Ecto neural progenitor cell (in vitro differentiated cells): ENCODE results near the gene TAF1B.

Experiments used
- DNase-seq: peaks from one replicate; pipeline ENCODE4 v3.0.0-alpha.2; 2018; ENCODE audit warnings: low spot score

The TAF1B gene

DNA sequence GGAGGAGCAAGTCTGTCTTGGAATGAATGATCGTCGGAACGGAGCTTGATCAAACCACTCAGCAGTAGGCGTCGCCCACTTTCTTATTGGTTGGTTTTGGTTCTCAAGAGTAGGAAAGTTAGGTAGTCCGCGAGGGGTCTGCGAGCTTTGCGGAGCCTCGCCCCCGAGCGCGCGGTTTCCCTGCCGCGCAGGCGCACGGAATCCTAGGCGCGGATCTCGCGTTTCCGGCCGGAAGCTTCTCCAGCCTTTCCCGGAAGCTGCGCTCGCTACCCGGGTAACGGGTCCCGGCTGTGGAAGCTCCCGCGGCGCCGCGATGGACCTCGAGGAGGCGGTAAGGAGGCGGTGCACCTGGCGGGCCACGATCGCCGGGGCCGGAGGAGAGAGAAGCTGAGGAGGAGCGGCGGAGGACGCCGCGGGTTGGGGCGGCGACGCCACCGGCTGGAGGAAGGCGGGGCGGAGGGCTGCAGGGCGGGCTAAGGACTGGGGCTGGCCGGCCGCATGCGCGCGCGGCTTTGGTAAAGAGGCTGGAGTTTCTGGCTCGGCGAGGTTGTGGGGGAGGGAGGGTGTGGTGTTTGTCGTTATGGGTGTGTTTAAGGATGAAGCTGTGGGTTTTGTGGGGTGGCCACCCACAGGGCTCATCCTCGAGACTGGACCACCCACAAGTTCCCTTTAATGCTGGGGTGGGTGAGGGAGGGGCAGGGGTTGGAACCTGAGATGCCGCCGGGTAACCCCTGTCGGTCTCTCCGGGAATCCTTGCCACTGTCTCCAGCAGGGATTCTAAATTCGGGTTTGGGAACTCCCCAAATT is at the start of gene TAF1B:
TAF1B (plus strand) TSS at position 246 of the 807 bp plus-strand sequence; CDS start at position 314, 68 bp downstream.
- peak; percentile 97 for DNase-seq

DNA sequence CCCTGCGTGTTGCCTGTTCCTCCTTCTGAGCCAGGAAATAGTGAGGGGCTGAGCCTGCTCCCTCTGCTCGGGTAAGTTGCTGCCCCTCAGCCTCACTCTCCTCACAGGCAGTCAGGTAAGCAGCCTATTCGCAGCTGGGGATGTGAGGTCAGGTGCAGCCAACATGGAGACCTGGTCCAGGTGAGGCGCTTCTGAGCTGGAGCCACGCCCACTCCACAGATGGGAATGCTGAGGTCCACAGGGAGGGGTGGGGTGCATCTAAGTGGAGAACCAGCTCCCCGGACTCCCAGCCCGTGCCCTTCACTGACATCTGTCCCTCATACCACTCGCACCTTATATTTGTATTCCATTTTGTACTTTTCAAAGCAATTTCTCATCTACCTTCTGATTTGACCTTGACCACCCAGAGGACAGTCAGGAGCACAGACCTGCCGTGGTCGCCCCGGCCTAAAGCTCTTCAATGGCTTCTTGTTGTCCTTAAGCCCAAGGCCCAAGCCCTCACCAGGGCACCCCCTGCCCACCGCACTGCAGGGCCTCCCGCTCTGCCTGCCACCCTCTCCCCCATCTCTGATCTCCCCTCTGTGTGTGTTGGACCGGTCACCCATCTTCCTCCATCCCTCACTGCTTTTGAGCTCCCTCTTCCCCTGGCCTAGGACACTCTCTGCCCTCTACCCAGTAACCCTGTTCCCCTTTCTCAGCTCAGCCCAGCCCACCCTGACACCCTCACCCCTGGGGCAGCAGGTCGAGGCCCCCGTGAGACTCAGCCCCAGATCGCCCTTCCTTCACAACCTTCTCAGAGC is 49.2 kb upstream of the TAF1B start:
- no peak for DNase-seq

DNA sequence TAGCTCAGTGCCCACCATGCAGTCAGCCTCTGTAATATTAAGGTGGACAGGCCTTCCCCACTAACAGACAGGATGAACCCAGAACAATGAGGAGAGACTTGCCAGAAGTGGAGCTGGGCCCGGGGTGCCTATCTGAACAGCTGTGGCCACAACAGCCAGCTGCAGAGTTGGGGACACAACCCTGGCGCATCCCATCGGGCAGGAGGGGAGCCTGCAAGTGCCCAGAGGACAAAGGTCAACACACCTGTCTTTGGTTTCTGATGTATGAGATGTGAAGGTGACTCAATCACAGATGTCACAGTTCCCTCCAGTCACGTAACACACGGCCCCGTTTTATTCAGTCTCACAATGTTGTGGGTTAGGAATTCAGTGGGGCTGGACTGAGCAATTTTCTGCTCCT is 48.2 kb upstream of the TAF1B start:
- DNase-seq: no peak

GRCh38 chr2:9796056-9797010 is 46.9 kb upstream of the TAF1B start:
- peak; percentile 43 for DNase-seq

GRCh38 chr2:9797086-9797485 is 46.2 kb upstream of the TAF1B start:
- no peak for DNase-seq

DNA sequence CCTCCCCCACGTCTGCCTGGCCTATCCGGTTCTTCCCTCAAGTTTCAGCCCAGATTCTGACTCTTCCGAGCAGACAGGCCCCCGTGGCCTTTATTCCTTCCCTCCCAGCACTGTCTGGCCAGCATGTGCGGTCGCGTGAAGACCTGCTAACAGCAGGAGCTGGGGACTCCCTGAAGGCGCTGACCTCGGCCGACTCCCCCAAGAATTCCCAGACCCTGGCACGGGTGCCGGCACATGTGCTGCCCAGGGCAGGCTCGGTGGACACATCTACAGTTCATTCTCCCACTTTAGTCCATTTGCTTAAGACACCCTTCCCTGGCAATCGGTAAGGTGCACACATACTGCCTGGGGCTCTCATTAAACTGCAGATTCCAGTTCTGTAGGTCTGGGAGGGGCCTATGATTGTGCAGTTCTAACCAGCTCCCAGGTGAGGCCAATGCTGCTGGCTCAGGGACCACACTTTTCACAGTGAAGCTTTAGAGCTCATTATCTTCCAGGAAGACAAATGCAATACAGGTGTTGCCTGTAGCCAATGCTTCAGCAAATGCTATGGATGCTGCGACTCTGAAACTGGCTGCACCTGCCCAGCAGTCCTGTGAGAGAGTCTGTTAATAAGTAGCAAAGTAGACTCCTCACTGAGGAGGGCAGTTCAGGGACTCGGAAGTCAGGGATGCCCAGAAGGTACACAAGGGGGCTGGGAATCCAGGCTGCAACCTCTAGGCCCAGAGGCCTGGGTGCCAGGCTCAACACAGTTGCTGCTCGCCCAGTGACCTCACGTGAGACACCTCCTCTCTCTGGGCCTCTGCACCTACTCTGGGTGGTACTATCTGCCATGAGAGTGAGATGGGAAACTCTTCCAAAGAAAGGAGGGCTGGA is 45.4 kb upstream of the TAF1B start:
- DNase-seq: no peak

- DNase-seq: no peak
Measured at GRCh38 chr2:9799011-9799596, 44.2 kb upstream of the TAF1B start.

DNA sequence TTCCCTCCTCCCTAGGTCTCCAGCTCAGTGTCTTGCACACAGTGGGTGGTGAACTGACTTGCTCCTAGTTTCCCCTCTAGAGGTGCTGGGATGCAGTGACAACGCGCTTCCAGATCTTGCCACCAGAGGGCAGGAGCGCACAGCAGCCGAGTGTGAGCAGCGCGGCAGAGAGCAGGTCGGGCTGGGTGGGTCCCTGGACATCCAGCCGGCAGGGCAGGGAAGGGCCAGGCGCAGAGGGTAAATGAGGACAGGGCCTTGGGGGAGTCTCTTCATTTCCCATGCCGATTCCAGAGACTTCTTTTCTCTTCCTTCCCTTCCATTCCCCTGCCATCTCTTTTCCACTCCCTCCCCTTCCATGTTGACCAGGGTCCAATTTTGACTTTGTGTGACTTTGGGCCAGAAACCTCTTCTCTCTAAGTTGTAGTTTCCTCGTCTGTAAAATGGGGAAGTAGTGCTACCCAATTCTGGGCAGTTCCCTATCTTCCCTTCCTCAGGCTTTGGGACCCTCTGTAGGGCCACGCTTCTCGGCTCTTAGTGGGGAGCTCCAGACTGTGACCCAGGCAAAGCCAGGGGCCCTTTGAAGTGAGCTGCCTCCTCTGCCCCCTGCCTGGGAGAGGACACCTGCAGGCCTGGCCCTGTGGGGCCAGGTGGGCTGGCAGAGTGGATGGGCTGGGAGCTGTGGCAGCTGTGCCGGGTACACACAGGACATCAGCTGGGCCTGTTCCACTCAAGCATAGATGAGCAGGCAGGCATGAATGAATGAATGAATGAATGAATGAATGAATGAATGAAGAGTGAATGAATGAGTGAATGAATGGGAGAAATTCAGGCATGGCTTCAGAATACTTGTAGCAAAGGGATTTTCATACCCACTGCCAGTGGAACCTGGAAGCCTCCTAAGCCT is 43.3 kb upstream of the TAF1B start:
- DNase-seq: peak; percentile 95

GRCh38 chr2:9800639-9800974 is 42.7 kb upstream of the TAF1B start:
- DNase-seq: peak; percentile 39

DNA sequence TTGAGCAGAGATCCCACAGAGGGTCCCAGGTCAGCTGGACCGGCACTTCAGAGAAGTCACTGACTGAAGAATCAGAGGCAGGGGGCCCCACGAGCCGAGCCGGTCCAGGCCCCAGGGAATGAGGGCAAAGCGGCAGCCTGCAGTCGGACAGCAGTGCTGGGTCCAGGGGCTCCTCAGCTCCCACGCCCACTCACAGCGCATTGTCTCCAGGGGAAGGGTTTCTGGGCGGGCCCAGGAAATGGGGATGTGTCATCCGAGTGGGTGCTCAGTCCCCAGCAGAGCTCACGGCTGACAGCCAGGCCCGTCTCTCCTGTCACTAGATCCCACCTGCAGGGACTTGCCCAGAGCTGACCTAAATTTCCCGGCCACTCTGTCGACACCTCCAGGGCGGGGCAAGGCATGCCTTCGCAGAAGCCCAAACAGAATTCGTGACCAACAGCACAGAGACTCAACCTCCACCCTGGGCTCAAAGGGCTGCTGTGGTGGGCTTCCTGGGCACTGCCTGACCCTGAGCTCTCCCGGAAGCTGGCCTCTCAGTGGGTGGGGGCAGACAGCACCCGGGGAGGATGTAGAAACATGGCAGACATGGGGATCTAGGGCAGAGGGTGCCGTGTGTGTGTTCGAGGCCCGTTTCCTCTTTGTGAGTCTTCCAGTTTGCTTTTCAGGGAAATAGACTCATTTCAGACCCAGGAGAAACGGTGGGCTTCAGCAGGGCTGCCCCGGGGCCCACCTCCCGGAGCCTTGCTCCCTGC is 42.1 kb upstream of the TAF1B start:
- peak; percentile 51 for DNase-seq

DNA sequence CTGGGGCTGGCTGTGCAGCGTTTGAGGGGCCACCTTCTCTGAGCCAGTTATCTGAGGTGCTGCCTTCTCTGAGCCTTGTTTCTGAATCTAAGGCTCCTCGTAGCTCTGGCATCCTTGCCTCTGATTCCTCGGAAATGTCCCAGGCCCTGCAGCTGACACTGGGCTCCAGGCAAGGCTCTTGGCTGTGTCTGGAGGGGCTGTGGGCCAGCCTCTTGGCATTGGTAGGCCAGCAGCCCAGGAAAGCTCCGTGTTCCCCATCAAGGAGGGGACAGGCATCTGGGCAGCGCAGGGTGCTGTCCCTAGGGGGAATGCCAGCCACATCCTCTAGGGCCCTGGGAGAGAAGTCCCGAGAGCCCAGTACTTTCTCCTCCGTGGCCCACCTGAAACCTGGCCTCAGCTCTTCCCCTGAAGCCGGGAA is 40.7 kb upstream of the TAF1B start:
- peak; percentile 39 for DNase-seq

- peak; percentile 46 for DNase-seq
Measured at GRCh38 chr2:9803023-9803805, 40.1 kb upstream of the TAF1B start.

- no peak for DNase-seq
Measured at GRCh38 chr2:9805435-9806297, 37.6 kb upstream of the TAF1B start.

DNA sequence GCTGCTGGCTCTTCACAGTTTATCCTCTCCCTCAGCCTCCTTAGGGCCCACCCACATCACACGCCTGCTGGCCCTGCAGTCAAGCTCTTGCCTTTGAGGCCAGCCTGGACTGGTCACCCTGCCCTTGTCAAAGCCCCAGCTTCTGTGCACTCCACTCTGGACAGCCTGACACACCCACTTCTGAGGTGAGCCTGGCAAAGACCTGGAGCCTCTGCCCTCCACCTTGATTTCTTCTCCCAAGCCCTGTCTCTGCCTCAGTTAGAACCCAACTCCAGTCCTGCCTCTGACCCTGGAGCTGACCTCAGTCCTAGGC is 37.0 kb upstream of the TAF1B start:
- DNase-seq: no peak

- no peak for DNase-seq
Measured at GRCh38 chr2:9806656-9807055, 36.6 kb upstream of the TAF1B start.

GRCh38 chr2:9807056-9807455 is 36.2 kb upstream of the TAF1B start:
- no peak for DNase-seq

DNA sequence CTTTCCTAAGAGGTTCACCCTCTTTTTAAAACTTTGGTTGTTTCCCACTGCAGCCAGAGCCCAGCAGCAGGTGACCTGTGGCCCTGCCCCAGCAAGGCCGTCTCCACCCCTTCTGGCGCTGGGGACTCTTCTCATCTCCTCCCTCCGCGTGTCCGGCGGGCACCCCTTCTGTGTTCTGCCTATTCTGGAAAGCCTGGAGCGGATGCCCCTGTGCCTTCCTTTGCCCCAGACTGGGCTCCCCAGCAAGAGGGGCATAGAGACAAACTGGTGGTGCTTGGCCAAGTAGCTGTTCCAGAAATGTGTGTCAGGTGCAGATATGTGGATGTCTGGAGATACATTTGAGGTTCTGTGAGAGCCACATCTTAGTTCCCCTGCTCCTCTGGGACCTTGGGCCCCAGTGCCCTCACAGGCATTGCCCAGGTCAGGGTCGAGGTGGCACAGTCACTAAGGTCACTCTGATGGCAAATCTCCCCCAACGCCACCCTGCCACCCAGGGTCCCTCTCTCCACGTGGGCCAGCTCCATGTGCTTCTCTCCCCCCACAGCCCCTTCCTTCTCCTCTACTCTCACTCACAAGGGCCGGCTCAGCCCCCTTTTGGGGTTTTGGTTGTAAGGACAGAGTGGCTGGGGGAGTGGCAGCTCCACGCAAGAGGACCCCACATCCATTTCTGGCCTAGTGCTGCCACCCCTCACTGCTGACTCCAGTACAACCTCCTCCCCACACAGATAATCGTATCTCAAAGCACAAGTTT is 35.5 kb upstream of the TAF1B start:
- DNase-seq: no peak
